GM23338 (cell line): ENCODE measurements around the gene CCNG2. TPM values are rescaled to one million over a fixed set of nuclear protein-coding genes. Genes with fewer than 3 reads are reported as not detected.
A peak's percentile ranks its signal among the peaks of the same experiment; 100 is the strongest.

Experiments
- ATAC-seq: fragments of 200-7000 bp; cut with Tn5 transposase; 3 replicates; pipeline ENCODE4 v1.9.1; 2020
- DNase-seq: peaks from one replicate; pipeline ENCODE4 v3.0.0-alpha.2; 2015; ENCODE audit warnings: low spot score
- H2AFZ ChIP-seq: fragments of 200-600 bp; sonication (generic); 2 replicates; pipeline ENCODE4 v1.8.0; 2016; ENCODE audit warnings: antibody characterized with exemption, mild to moderate bottlenecking, moderate library complexity
- H3F3A ChIP-seq: fragments of 200-600 bp; sonication (generic); replicated peaks from 2 replicates; pipeline ENCODE4 v1.8.0; 2017; ENCODE audit warnings: antibody characterized with exemption, mixed run types, low read depth
- H3K27ac ChIP-seq: fragments of 200-600 bp; sonication (generic); 2 replicates; pipeline ENCODE4 v1.6.1; 2016; ENCODE audit warnings: low read depth
- H3K27me3 ChIP-seq: fragments of 200-600 bp; sonication (generic); 2 replicates; pipeline ENCODE4 v1.8.0; 2016; ENCODE audit warnings: mild to moderate bottlenecking, mixed run types, moderate library complexity; ENCODE audit not compliant: insufficient read depth
- H3K36me3 ChIP-seq: fragments of 200-600 bp; sonication (generic); 2 replicates; pipeline ENCODE4 v1.8.0; 2016; ENCODE audit warnings: mild to moderate bottlenecking; ENCODE audit not compliant: insufficient read depth
- H3K4me1 ChIP-seq: fragments of 200-600 bp; sonication (generic); 2 replicates; pipeline ENCODE4 v1.8.0; 2016; ENCODE audit warnings: mild to moderate bottlenecking, moderate library complexity; ENCODE audit not compliant: insufficient read depth
- H3K4me2 ChIP-seq: fragments of 200-600 bp; sonication (generic); 2 replicates; pipeline ENCODE4 v1.7.1; 2017; ENCODE audit warnings: mixed run types
- H3K4me3 ChIP-seq: fragments of 200-600 bp; sonication (generic); 2 replicates; pipeline ENCODE4 v1.6.1; 2016; ENCODE audit warnings: mixed run types
- H3K79me2 ChIP-seq: fragments of 200-600 bp; sonication (generic); replicated peaks from 2 replicates; pipeline ENCODE4 v1.8.0; 2017; ENCODE audit warnings: mild to moderate bottlenecking; ENCODE audit not compliant: insufficient read depth
- H3K9me2 ChIP-seq: fragments of 200-600 bp; sonication (generic); 2 replicates; pipeline ENCODE4 v1.8.0; 2017; ENCODE audit not compliant: insufficient read depth
- H4K20me1 ChIP-seq: fragments of 200-600 bp; sonication (generic); replicated peaks from 2 replicates; pipeline ENCODE4 v1.8.0; 2017; ENCODE audit warnings: mild to moderate bottlenecking; ENCODE audit not compliant: insufficient read depth
- H3K27ac Mint-ChIP-seq: 2 replicates; pipeline ENCODE4 v1.8.0; 2020; ENCODE audit warnings: inconsistent platforms, mild to moderate bottlenecking, moderate library complexity, mixed read lengths
- H3K27me3 Mint-ChIP-seq: 3 replicates; pipeline ENCODE4 v1.8.0; 2022; ENCODE audit warnings: low read depth, mild to moderate bottlenecking, moderate library complexity, mixed read lengths, inconsistent platforms; ENCODE audit not compliant: insufficient read depth, poor library complexity
- H3K36me3 Mint-ChIP-seq: 3 replicates; pipeline ENCODE4 v1.8.0; 2021; ENCODE audit warnings: low read depth, mild to moderate bottlenecking, inconsistent platforms, moderate library complexity, mixed read lengths
- H3K4me1 Mint-ChIP-seq: 3 replicates; pipeline ENCODE4 v1.8.0; 2020; ENCODE audit warnings: mild to moderate bottlenecking, inconsistent platforms, mixed read lengths
- H3K4me3 Mint-ChIP-seq: 3 replicates; pipeline ENCODE4 v1.8.0; 2021; ENCODE audit warnings: moderate library complexity, mild to moderate bottlenecking, inconsistent platforms, mixed read lengths
- H3K9me3 Mint-ChIP-seq: 3 replicates; pipeline ENCODE4 v1.8.0; 2020; ENCODE audit warnings: moderate library complexity, mild to moderate bottlenecking, inconsistent platforms, mixed read lengths
- CREB1 ChIP-seq: fragments of 250-450 bp; sonication (Bioruptor Pico); IDR thresholded peaks from 2 replicates; pipeline ENCODE4 v1.5.0; 2020; ENCODE audit warnings: low read depth, mild to moderate bottlenecking, moderate library complexity
- CTCF ChIP-seq, 2 experiments: fragments of 200-600 bp in 1 of 2; sonication (generic) in 1 of 2; conservative IDR thresholded peaks; 2 replicates each; pipeline versions ENCODE4 v1.5.1 to v1.6.1; 2016 to 2017; ENCODE audit warnings: antibody characterized with exemption in 2 of 2, low read depth in 2 of 2, mild to moderate bottlenecking in 2 of 2, moderate library complexity in 1 of 2
- ETS1 ChIP-seq: IDR thresholded peaks from 2 replicates; pipeline ENCODE4 v1.6.1; 2016; ENCODE audit warnings: antibody characterized with exemption
- EZH2 ChIP-seq: fragments of 200-600 bp; sonication (generic); IDR thresholded peaks from one replicate; pipeline ENCODE4 v1.8.0; 2017; ENCODE audit warnings: antibody characterized with exemption, mild to moderate bottlenecking, low read depth; ENCODE audit not compliant: unreplicated experiment
- JUNB ChIP-seq: IDR thresholded peaks from one replicate; pipeline ENCODE4 v1.6.1; 2016; ENCODE audit warnings: antibody characterized with exemption; ENCODE audit not compliant: unreplicated experiment
- POLR2AphosphoS5 ChIP-seq: IDR thresholded peaks from 2 replicates; pipeline ENCODE4 v1.6.1; 2016; ENCODE audit warnings: antibody characterized with exemption, low read depth
- REST ChIP-seq: IDR thresholded peaks from one replicate; pipeline ENCODE4 v1.6.1; 2018; ENCODE audit warnings: antibody characterized with exemption; ENCODE audit not compliant: unreplicated experiment
- STAT1 ChIP-seq: IDR thresholded peaks from one replicate; pipeline ENCODE4 v1.6.1; 2016; ENCODE audit warnings: antibody characterized with exemption; ENCODE audit not compliant: unreplicated experiment
- ZNF114 ChIP-seq: fragments of 250-450 bp; sonication (Bioruptor Pico); IDR thresholded peaks from 2 replicates; pipeline ENCODE4 v1.5.0; 2020; ENCODE audit warnings: mild to moderate bottlenecking, moderate library complexity
- ZNF331 ChIP-seq: fragments of 250-450 bp; sonication (Bioruptor Pico); IDR thresholded peaks from 2 replicates; pipeline ENCODE4 v1.5.0; 2020; ENCODE audit warnings: low read depth, mild to moderate bottlenecking, moderate library complexity
- polyA plus RNA-seq: library from polyadenylated mRNA; unstranded; fragments of >200 nt; fragmentation: Nextera tagmentation; extraction: Ambion mirVana; gene quantifications from 2 replicates; pipeline ENCODE4 v1.2.1, GENCODE V29; 2016
- total RNA-seq: library from RNA; depleted of rRNA; stranded (reverse); fragments of >200 nt; shearing (Covaris generic); gene quantifications from 2 replicates; pipeline ENCODE4 v1.2.3, GENCODE V29; 2014

CCNG2 gene
- total and polyA plus RNA-seq, 2 experiments from 2014 or later, result 7.1 to 16.5 TPM

- TF ChIP-seq ETS1 (no peak), ZNF331 (CRISPR knock-in tag) (no peak), EZH2 (no peak)
These were observed 31.0 kb upstream of the CCNG2 start (continued) for GRCh38 chr4:77125961-77126360.

- H4K20me1 ChIP-seq, result no peaks in the 10 kb centered on the region
- H3F3A ChIP-seq, result no peaks in the 10 kb centered on the region
- DNase-seq (no peak), ATAC-seq (no peak)
- no peaks in the 10 kb centered on the region for H3K79me2 ChIP-seq
- H3K27ac Mint-ChIP-seq, result no peak overlapping the region
- H3K9me3 Mint-ChIP-seq, result peaks cover 3% of the 10 kb centered on the region; the same call in 1 of the 3 replicates
- no peaks in the 10 kb centered on the region; the same call in 1 of the 2 replicates for H3K36me3 ChIP-seq
- no peak overlapping the region for H2AFZ ChIP-seq
- no peaks in the 10 kb centered on the region for H3K36me3 Mint-ChIP-seq
- TF ChIP-seq JUNB (no peak), STAT1 (no peak), ETS1 (no peak), CTCF (conservative IDR thresholded peaks at IDR 0.05; ENCODE audit: low read depth in 2 of 2) (no peak)
- peaks cover 32% of the 10 kb centered on the region for H3K4me1 ChIP-seq
- H3K4me3 Mint-ChIP-seq, result no peak overlapping the region
- H3K27ac ChIP-seq, result no peak overlapping the region
- no peak overlapping the region for H3K4me3 ChIP-seq
- H3K4me2 ChIP-seq, result no peak overlapping the region
- no peaks in the 10 kb centered on the region; the same call in 1 of the 2 replicates for H3K9me2 ChIP-seq
- peaks cover 4% of the 10 kb centered on the region for H3K27me3 Mint-ChIP-seq
- H3K27me3 ChIP-seq, result no peaks in the 10 kb centered on the region
- peaks cover 23% of the 10 kb centered on the region for H3K4me1 Mint-ChIP-seq
These were observed 30.2 kb upstream of the CCNG2 start for GRCh38 chr4:77126809-77127208.

- H3K4me1 ChIP-seq, result peaks cover 32% of the 10 kb centered on the region
- ATAC-seq (no peak), DNase-seq (no peak)
- H2AFZ ChIP-seq, result 0 out of 2 replicates have a peak overlapping the region, but pooled peaks have one; percentile 35
- Mint-ChIP-seq H3K36me3 (no peaks in the 10 kb centered on the region), H3K4me3 (no peak overlapping the region), H3K27me3 (peaks cover 2% of the 10 kb centered on the region), H3K27ac (no peak overlapping the region), H3K4me1 (peaks cover 26% of the 10 kb centered on the region), H3K9me3 (peaks cover 3% of the 10 kb centered on the region; the same call in 1 of the 3 replicates)
- no peaks in the 10 kb centered on the region for H3F3A ChIP-seq
- no peaks in the 10 kb centered on the region; the same call in 1 of the 2 replicates for H3K9me2 ChIP-seq
- H4K20me1 ChIP-seq, result no peaks in the 10 kb centered on the region
- no peaks in the 10 kb centered on the region for H3K27me3 ChIP-seq
- H3K36me3 ChIP-seq, result no peaks in the 10 kb centered on the region; the same call in 1 of the 2 replicates
- no peak overlapping the region for H3K27ac ChIP-seq
- no peak overlapping the region for H3K4me3 ChIP-seq
- H3K4me2 ChIP-seq, result no peak overlapping the region
- no peaks in the 10 kb centered on the region for H3K79me2 ChIP-seq
- TF ChIP-seq ZNF114 (no peak), EZH2 (no peak), REST (no peak), STAT1 (no peak), CTCF (conservative IDR thresholded peaks at IDR 0.05; ENCODE audit: low read depth in 2 of 2) (no peak), ZNF331 (CRISPR knock-in tag) (no peak), CREB1 (no peak), POLR2AphosphoS5 (no peak), ETS1 (no peak)
These were observed 29.8 kb upstream of the CCNG2 start for GRCh38 chr4:77127215-77127614.
